ENCODE results near the gene MICU1.

GRCh38 chr10:72509941-72510340, 115.9 kb downstream of the MICU1 start:
- TF ChIP-seq CTCF (IDR thresholded peaks at IDR 0.05) (no peak), EZH2 (IDR thresholded peaks at IDR 0.05) (no peak), EZH2phosphoT487 (IDR thresholded peaks at IDR 0.05) (no peak)

Measured in neural progenitor cell (in vitro differentiated cells).